Smooth muscle cell (in vitro differentiated cells): Measurements from ENCODE around the gene SORCS2. TPM values are rescaled to one million over a fixed set of nuclear protein-coding genes. Genes with fewer than 3 reads are reported as not detected.

ENCODE experiments used
- DNase-seq: peaks from one replicate; lab custom pipeline; 2025; ENCODE audit not compliant: unreplicated experiment; lab: John Stamatoyannopoulos, UW
- H2AFZ ChIP-seq: fragments of 200-600 bp; sonication (generic); 2 replicates; pipeline ENCODE4 v1.6.0; 2016; ENCODE audit warnings: antibody characterized with exemption, low read depth, mild to moderate bottlenecking
- H3F3A ChIP-seq: fragments of 200-600 bp; sonication (generic); 2 replicates; pipeline ENCODE4 v1.6.0; 2017; ENCODE audit warnings: antibody characterized with exemption, low read depth
- H3K27ac ChIP-seq: fragments of 200-600 bp; sonication (generic); 2 replicates; pipeline ENCODE4 v1.5.1; 2016; ENCODE audit warnings: low read depth, mild to moderate bottlenecking
- H3K27me3 ChIP-seq: fragments of 200-600 bp; sonication (generic); 2 replicates; pipeline ENCODE4 v1.6.1; 2016; ENCODE audit warnings: low read depth, mild to moderate bottlenecking
- H3K36me3 ChIP-seq: fragments of 200-600 bp; sonication (generic); 2 replicates; pipeline ENCODE4 v1.5.1; 2016; ENCODE audit warnings: low read depth
- H3K4me1 ChIP-seq: fragments of 200-600 bp; sonication (generic); 2 replicates; pipeline ENCODE4 v1.5.1; 2016; ENCODE audit warnings: low read depth
- H3K4me2 ChIP-seq: fragments of 200-600 bp; sonication (generic); 2 replicates; pipeline ENCODE4 v1.6.0; 2016; ENCODE audit warnings: mild to moderate bottlenecking
- H3K4me3 ChIP-seq: fragments of 200-600 bp; sonication (generic); 2 replicates; pipeline ENCODE4 v1.5.1; 2016; ENCODE audit warnings: mild to moderate bottlenecking
- H3K79me2 ChIP-seq: fragments of 200-600 bp; sonication (generic); 2 replicates; pipeline ENCODE4 v1.6.0; 2016; ENCODE audit warnings: low read depth, mild to moderate bottlenecking
- H3K9ac ChIP-seq: fragments of 200-600 bp; sonication (generic); 2 replicates; pipeline ENCODE4 v1.6.0; 2016; ENCODE audit warnings: low read depth
- H3K9me3 ChIP-seq: fragments of 200-600 bp; sonication (generic); replicated peaks from 2 replicates; pipeline ENCODE4 v1.5.1; 2016; ENCODE audit warnings: low read depth
- H4K20me1 ChIP-seq: fragments of 200-600 bp; sonication (generic); 2 replicates; pipeline ENCODE4 v1.6.0; 2016; ENCODE audit warnings: low read depth
- CTCF ChIP-seq: fragments of 200-600 bp; sonication (generic); IDR thresholded peaks from 2 replicates; pipeline ENCODE4 v1.5.1; 2017; ENCODE audit warnings: borderline replicate concordance, mild to moderate bottlenecking, antibody characterized with exemption; ENCODE audit not compliant: insufficient read depth, poor library complexity, severe bottlenecking
- WGBS: methylation state at CpG from one replicate; pipeline ENCODE4 v1.1.7; 2016; ENCODE audit warnings: low lambda C conversion rate; 5-methylcytosine and 5-hydroxymethylcytosine counted together
- polyA plus RNA-seq: library from polyadenylated mRNA; unstranded; fragments of >200 nt; fragmentation: Nextera tagmentation; extraction: Ambion mirVana; gene quantifications from 2 replicates; pipeline ENCODE4 v1.2.1, GENCODE V29; 2016
- total RNA-seq: library from RNA; depleted of rRNA; stranded (reverse); fragments of >200 nt; gene quantifications from 2 replicates; pipeline ENCODE4 v1.2.3, GENCODE V29; 2014

SORCS2 gene
- total and polyA plus RNA-seq, 2 experiments from 2014 or later: 5.2 to 9.3 TPM

- peaks cover 17% of the 10 kb centered on the region for H3K4me1 ChIP-seq
- H3K36me3 ChIP-seq: no peaks in the 10 kb centered on the region
- no peaks in the 10 kb centered on the region for H3K9me3 ChIP-seq
- H4K20me1 ChIP-seq: no peaks in the 10 kb centered on the region
- H3K4me3 ChIP-seq: no peak overlapping the region
- no peak overlapping the region for H3K9ac ChIP-seq
- H3K27me3 ChIP-seq: no peaks in the 10 kb centered on the region
- DNase-seq: no peak
- no peaks in the 10 kb centered on the region for H3K79me2 ChIP-seq
- 75% methylated on average over 12 of the region's 12 CpGs for WGBS
- no peak overlapping the region for H2AFZ ChIP-seq
- no peaks in the 10 kb centered on the region for H3F3A ChIP-seq
- H3K4me2 ChIP-seq: no peak overlapping the region
- no peak overlapping the region for H3K27ac ChIP-seq
- TF ChIP-seq CTCF: no peak
Measured at GRCh38 chr4:7529368-7530080, 337.2 kb downstream of the SORCS2 start.

- Histone ChIP-seq H2AFZ (no peak overlapping the region), H3K9me3 (no peaks in the 10 kb centered on the region), H3K4me2 (no peak overlapping the region), H3F3A (no peaks in the 10 kb centered on the region), H3K27me3 (no peaks in the 10 kb centered on the region), H3K4me3 (no peak overlapping the region), H3K9ac (no peak overlapping the region), H3K27ac (no peak overlapping the region), H3K36me3 (no peaks in the 10 kb centered on the region), H4K20me1 (no peaks in the 10 kb centered on the region), H3K4me1 (peaks cover 17% of the 10 kb centered on the region), H3K79me2 (no peaks in the 10 kb centered on the region)
- DNase-seq: no peak
- WGBS: 78% methylated on average over 7 of the region's 7 CpGs
- no peak for TF ChIP-seq CTCF
Measured at GRCh38 chr4:7530082-7530481, 337.7 kb downstream of the SORCS2 start.

GRCh38 chr4:7530932-7531639, 338.7 kb downstream of the SORCS2 start:
- H3K4me3 ChIP-seq: no peak overlapping the region
- H3K27me3 ChIP-seq: no peaks in the 10 kb centered on the region
- H2AFZ ChIP-seq: no peak overlapping the region
- H3K9me3 ChIP-seq: no peaks in the 10 kb centered on the region
- no peak for DNase-seq
- H3K36me3 ChIP-seq: no peaks in the 10 kb centered on the region
- H3K79me2 ChIP-seq: no peaks in the 10 kb centered on the region
- H3K27ac ChIP-seq: no peak overlapping the region
- WGBS: 87% methylated on average over 17 of the region's 17 CpGs
- no peak overlapping the region for H3K4me2 ChIP-seq
- no peak for TF ChIP-seq CTCF
- no peaks in the 10 kb centered on the region for H3F3A ChIP-seq
- no peaks in the 10 kb centered on the region for H4K20me1 ChIP-seq
- no peak overlapping the region for H3K9ac ChIP-seq
- H3K4me1 ChIP-seq: peaks cover 17% of the 10 kb centered on the region
